SU-DHL-6 (cell line): ENCODE measurements around the gene ZIC2.

Experiments
- H2AFZ ChIP-seq: fragments of 200-600 bp; sonication (generic); 2 replicates; pipeline ENCODE4 v1.6.1; 2014; ENCODE audit warnings: low read depth, mild to moderate bottlenecking, moderate library complexity, mixed read lengths, antibody characterized with exemption, low read length; ENCODE audit not compliant: severe bottlenecking
- H3F3A ChIP-seq: fragments of 200-600 bp; shearing (Covaris generic); 2 replicates; pipeline ENCODE4 v1.6.0; 2016; ENCODE audit warnings: antibody characterized with exemption, mild to moderate bottlenecking; ENCODE audit not compliant: insufficient read depth
- H3K27ac ChIP-seq: fragments of 200-600 bp; sonication (generic); 2 replicates; pipeline ENCODE4 v1.5.1; 2016; ENCODE audit warnings: low read depth, mild to moderate bottlenecking, low read length, moderate library complexity, mixed read lengths
- H3K27me3 ChIP-seq: fragments of 200-600 bp; sonication (generic), shearing (Covaris generic); 2 replicates; pipeline ENCODE4 v1.6.0; 2014; ENCODE audit warnings: mild to moderate bottlenecking, low read length
- H3K36me3 ChIP-seq: fragments of 200-600 bp; sonication (generic); 2 replicates; pipeline ENCODE4 v1.6.1; 2014; ENCODE audit warnings: mild to moderate bottlenecking, low read length, mixed read lengths
- H3K4me2 ChIP-seq: fragments of 300-600, 200-600 bp; shearing (Covaris generic), sonication (generic); 2 replicates; pipeline ENCODE4 v1.6.0; 2014; ENCODE audit warnings: low read length, low read depth, mild to moderate bottlenecking; ENCODE audit not compliant: poor library complexity, severe bottlenecking
- H3K4me3 ChIP-seq: fragments of 200-600 bp; sonication (generic); 2 replicates; pipeline ENCODE4 v1.5.1; 2014; ENCODE audit warnings: antibody characterized with exemption, low read length, mild to moderate bottlenecking, mixed read lengths; ENCODE audit not compliant: insufficient read depth, poor library complexity, severe bottlenecking
- H3K79me2 ChIP-seq: fragments of 200-600 bp; sonication (generic); 2 replicates; pipeline ENCODE4 v1.6.1; 2014; ENCODE audit warnings: mild to moderate bottlenecking, low read length, moderate library complexity; ENCODE audit not compliant: insufficient read depth
- H3K9ac ChIP-seq: fragments of 200-600 bp; sonication (generic); 2 replicates; pipeline ENCODE4 v1.7.0; 2014; ENCODE audit warnings: mild to moderate bottlenecking, low read length
- H3K9me2 ChIP-seq: fragments of 200-600 bp; sonication (generic); replicated peaks from 2 replicates; pipeline ENCODE4 v1.6.1; 2014; ENCODE audit warnings: low read length; ENCODE audit not compliant: insufficient read depth
- H3K9me3 ChIP-seq: fragments of 200-600 bp; sonication (generic); 2 replicates; pipeline ENCODE4 v1.6.1; 2014; ENCODE audit warnings: low read length, mixed read lengths; ENCODE audit not compliant: insufficient read depth
- H4K20me1 ChIP-seq: fragments of 200-600 bp; sonication (generic); 2 replicates; pipeline ENCODE4 v1.6.1; 2014; ENCODE audit warnings: low read depth, mild to moderate bottlenecking, antibody characterized with exemption, low read length, moderate library complexity, mixed read lengths
- EZH2phosphoT487 ChIP-seq: fragments of 200-600 bp; sonication (generic), shearing (Covaris generic); conservative IDR thresholded peaks from 2 replicates; pipeline ENCODE4 v1.6.1; 2018; ENCODE audit warnings: mild to moderate bottlenecking, antibody characterized with exemption, low read length, moderate library complexity, mixed read lengths
- TF ChIP-seq, protein P1 (sequence below): fragments of 200-600 bp; sonication (generic); IDR thresholded peaks from one replicate; pipeline ENCODE4 v1.5.1; 2017; ENCODE audit warnings: antibody characterized with exemption, mild to moderate bottlenecking, low read length, moderate library complexity; ENCODE audit not compliant: insufficient read depth, poor library complexity, severe bottlenecking

Gene ZIC2

GRCh38 chr13:99947666-99948065 lies 33.9 kb upstream of the ZIC2 start:
- Histone ChIP-seq H3K4me2 (no peak overlapping the region), H3K9me3 (no peaks in the 10 kb centered on the region), H3K9ac (no peak overlapping the region), H3K27me3 (no peaks in the 10 kb centered on the region), H3K4me3 (no peak overlapping the region), H3F3A (no peaks in the 10 kb centered on the region), H3K27ac (no peak overlapping the region), H3K79me2 (no peaks in the 10 kb centered on the region), H2AFZ (no peak overlapping the region), H4K20me1 (no peaks in the 10 kb centered on the region), H3K9me2 (no peaks in the 10 kb centered on the region), H3K36me3 (no peaks in the 10 kb centered on the region)
- no peak for TF ChIP-seq EZH2phosphoT487
- TF ChIP-seq, protein P1, sequence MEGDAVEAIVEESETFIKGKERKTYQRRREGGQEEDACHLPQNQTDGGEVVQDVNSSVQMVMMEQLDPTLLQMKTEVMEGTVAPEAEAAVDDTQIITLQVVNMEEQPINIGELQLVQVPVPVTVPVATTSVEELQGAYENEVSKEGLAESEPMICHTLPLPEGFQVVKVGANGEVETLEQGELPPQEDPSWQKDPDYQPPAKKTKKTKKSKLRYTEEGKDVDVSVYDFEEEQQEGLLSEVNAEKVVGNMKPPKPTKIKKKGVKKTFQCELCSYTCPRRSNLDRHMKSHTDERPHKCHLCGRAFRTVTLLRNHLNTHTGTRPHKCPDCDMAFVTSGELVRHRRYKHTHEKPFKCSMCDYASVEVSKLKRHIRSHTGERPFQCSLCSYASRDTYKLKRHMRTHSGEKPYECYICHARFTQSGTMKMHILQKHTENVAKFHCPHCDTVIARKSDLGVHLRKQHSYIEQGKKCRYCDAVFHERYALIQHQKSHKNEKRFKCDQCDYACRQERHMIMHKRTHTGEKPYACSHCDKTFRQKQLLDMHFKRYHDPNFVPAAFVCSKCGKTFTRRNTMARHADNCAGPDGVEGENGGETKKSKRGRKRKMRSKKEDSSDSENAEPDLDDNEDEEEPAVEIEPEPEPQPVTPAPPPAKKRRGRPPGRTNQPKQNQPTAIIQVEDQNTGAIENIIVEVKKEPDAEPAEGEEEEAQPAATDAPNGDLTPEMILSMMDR, result no peak

DNA sequence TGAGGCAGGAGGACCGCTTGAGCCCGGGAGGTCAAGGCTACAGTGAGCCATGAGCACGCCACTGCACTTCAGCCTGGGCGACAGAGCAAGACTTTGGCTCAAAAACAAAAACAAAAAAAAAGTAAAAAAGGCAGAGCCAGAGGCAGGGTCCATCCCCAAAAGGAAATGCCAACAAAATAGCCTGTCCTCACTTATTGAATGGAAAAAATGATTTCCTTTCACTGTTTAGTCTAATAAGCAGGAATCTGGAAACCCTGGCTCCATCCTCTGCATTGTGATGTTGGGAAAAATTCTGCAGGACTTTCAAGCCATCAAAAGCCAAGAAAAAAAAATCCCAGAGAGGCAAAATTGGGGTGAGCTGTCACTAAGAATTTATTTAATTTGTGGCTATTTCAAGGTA lies 33.2 kb upstream of the ZIC2 start:
- no peaks in the 10 kb centered on the region for H4K20me1 ChIP-seq
- H3K9me3 ChIP-seq, result no peaks in the 10 kb centered on the region
- H3K27me3 ChIP-seq, result no peaks in the 10 kb centered on the region
- no peaks in the 10 kb centered on the region for H3F3A ChIP-seq
- H2AFZ ChIP-seq, result no peak overlapping the region
- no peaks in the 10 kb centered on the region for H3K79me2 ChIP-seq
- no peaks in the 10 kb centered on the region for H3K9me2 ChIP-seq
- no peak overlapping the region for H3K27ac ChIP-seq
- no peak overlapping the region for H3K9ac ChIP-seq
- H3K36me3 ChIP-seq, result no peaks in the 10 kb centered on the region
- no peak overlapping the region for H3K4me3 ChIP-seq
- TF ChIP-seq, protein P1, result no peak
- TF ChIP-seq EZH2phosphoT487, result no peak
- H3K4me2 ChIP-seq, result no peak overlapping the region

DNA sequence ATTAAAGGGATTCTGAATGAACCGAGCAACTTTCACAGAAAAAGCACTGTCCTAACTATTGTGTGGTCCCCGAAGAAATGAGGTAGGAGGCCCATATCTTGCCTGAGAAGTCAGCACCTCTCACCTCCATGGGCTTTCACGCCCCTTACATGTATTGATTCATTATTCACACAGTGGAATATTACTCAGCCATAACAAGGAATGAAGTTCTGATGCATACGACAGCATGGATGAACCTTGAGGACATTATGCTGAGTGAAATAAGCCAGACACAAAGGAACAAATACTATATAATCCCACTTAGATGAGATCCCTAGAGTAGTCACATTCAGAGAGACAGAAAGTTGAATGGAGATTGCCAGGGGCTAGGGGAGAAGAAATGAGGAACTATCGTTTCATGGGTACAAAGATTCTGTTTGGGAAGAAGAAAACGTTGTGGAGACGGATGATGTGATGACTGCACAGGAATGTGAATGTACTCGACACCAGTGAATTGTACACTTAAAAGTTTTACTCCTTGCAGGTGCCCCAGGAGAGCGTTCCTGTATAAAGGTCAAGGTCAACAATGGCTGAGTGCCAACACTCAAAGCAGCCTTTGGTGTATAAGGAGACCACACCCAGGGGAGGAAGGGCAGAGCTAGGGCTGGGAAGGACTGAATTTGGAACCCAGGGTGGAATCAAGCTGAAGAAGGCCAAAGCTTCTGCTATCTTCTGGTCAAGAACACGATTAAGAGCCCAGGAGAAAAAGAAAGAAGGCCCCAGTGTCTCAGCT lies 32.5 kb upstream of the ZIC2 start:
- no peaks in the 10 kb centered on the region for H3K27me3 ChIP-seq
- no peak for TF ChIP-seq EZH2phosphoT487
- TF ChIP-seq, protein P1, result no peak

More for the DNA sequence above, 32.5 kb upstream of the ZIC2 start:
- Histone ChIP-seq H4K20me1 (no peaks in the 10 kb centered on the region), H2AFZ (no peak overlapping the region), H3K9me3 (no peaks in the 10 kb centered on the region), H3K79me2 (no peaks in the 10 kb centered on the region), H3K4me2 (no peak overlapping the region), H3K36me3 (no peaks in the 10 kb centered on the region), H3F3A (no peaks in the 10 kb centered on the region), H3K4me3 (no peak overlapping the region), H3K9ac (no peak overlapping the region), H3K27ac (no peak overlapping the region), H3K9me2 (no peaks in the 10 kb centered on the region)
